HG03521 (cell line): ENCODE measurements around the gene SEMA3F.

Experiments used
- ATAC-seq: cut with Tn5 transposase; IDR thresholded peaks from one replicate; pipeline ENCODE4 v1.9.1; 2021; ENCODE audit warnings: mild to moderate bottlenecking, moderate library complexity; ENCODE audit not compliant: unreplicated experiment

The SEMA3F gene

DNA sequence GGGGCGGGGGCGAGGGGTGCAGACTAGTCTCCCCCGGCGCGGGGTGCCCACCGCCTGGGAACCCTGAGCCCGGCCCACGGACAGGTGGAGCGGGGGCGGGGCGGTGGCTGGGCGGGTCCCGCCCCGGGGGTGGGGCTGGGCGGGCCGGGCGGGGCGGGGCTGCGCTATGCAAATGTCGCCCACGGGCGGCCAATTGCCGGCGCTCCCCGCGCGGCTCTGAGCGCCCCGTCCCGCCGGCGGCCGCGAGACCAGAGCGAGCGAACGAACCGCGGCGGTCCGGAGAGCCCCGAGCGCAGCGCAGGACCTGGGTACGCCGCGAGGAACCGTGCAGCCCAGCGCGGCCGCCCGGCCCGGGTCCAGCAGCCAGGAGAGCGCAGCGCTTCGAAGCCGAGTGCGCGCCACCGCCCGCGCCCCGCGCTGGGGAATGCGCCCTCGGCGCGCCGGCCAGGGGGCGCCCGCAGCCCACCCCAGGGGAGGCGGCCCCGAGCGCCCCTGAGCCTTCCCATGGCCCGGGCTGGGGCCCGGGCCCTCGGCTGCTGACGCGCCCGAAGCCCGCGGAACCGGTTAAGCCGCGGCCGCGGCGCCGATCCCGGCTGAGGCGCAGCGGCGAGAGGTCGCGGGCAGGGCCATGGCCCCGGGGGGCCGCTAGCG is at the start of gene SEMA3F:
SEMA3F (plus strand) TSS at position 485 of the 651 bp plus-strand sequence. CDS start 4,299 bp downstream, outside the sequence.
- ATAC-seq: peak; percentile 75

GRCh38 chr3:50111757-50112156 is 43.4 kb upstream of the SEMA3F start:
- ATAC-seq: no peak

DNA sequence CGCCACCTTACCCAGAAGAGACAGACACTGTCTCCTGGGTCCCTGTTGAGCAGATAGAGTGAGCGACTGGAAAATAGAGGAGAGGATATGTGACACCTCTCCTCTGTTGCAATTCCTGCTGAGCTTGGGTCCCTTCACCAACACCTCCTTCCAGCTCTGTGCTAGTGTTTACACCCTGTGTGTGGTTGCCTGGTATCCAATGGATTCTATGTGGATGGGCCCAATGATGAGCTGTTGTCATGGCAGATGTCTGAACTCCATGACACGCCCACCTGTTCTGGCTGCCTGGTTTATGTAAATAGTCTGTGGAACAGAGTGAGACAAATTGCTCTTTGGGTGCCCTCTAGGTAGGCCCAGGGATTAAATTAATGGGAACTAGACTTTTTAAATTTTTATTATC is 42.7 kb upstream of the SEMA3F start:
- no peak for ATAC-seq

GRCh38 chr3:50117120-50117519 is 38.0 kb upstream of the SEMA3F start:
- ATAC-seq: no peak

GRCh38 chr3:50118237-50118636 is 36.9 kb upstream of the SEMA3F start:
- no peak for ATAC-seq

GRCh38 chr3:50119786-50120185 is 35.3 kb upstream of the SEMA3F start:
- ATAC-seq: no peak

- no peak for ATAC-seq
Measured at GRCh38 chr3:50120364-50121071, 34.6 kb upstream of the SEMA3F start.

GRCh38 chr3:50121072-50122032 is 33.8 kb upstream of the SEMA3F start:
- no peak for ATAC-seq

GRCh38 chr3:50122071-50122470 is 33.1 kb upstream of the SEMA3F start:
- ATAC-seq: no peak

GRCh38 chr3:50122661-50123391 is 32.3 kb upstream of the SEMA3F start:
- no peak for ATAC-seq

GRCh38 chr3:50123394-50124051 is 31.6 kb upstream of the SEMA3F start:
- ATAC-seq: no peak

GRCh38 chr3:50124052-50124799 is 30.9 kb upstream of the SEMA3F start:
- ATAC-seq: no peak

DNA sequence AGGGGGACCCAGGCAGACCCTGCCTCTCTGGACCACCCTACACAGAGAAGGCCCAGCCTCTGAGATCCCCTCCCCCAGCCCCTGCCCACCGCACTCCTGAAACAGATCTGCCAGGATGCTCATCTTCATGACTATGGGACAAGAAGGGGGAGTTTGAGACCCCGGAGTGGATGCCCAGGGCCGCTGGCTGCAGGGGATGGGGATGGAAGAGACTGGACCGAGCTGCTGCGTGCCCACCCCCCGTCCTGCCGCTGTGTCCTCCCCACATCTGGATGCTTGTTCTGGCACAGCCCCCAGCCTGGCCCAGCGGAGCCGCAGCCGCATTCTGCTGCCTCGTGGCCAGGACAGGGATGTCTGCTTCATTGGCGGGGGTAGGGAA is 30.3 kb upstream of the SEMA3F start:
- ATAC-seq: no peak

DNA sequence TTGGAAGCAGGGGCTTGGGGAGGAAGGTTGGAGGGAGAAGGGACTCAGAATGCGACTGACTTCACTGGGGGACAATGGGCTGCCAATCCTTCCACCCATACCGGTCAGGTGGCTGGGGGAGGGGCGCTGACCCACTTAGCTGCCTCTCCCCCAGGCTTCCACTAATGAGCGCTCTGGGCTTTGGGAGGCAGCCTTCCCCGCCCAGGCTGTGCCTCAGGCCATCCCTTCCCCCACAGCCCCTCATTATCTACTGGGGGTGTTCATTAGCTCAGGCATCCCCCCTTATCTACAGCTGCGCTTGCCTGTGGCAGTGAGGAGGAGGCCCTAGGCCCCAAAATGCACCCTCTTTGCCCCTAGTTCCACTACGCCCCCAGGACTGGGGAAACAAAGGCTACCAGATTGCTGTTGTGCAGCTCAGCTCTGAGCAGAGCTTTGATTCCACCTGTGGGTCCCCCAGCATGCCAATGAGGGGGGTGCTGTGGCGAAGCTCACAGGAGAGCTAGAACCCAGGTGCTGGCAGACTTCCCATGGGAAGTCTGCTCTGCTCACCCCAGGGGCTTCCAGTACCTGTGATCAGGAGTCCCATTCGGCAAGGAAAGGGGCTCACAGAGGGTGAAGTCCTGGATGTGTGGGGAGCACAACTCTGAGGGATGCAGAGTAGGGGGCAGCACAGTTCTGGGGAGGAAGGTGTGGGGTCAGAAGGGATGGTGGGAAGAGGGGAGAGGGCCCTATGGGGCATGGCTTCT is 29.4 kb upstream of the SEMA3F start:
- ATAC-seq: no peak

GRCh38 chr3:50126287-50127211 is 28.6 kb upstream of the SEMA3F start:
- ATAC-seq: no peak

GRCh38 chr3:50127251-50127691 is 27.9 kb upstream of the SEMA3F start:
- ATAC-seq: no peak

DNA sequence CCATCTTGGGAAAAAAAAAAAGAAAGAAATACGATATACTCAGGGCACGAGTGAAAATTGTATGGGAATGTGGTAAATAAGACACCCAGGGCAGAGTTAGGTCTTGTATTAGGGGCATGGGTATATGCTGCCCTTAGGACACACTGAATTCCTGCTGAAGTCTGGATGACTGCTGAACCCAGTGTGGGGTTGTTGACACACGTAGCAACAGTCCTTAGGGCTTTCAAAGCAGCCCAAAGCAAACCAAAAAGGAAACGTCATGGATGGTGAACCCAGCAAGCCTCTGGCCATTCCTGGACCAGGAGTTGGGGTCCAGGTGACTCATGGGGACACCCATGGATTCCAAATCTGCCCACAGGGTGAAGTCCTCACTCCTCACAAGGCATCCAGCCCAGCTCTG is 27.1 kb upstream of the SEMA3F start:
- no peak for ATAC-seq

GRCh38 chr3:50130436-50130835 is 24.7 kb upstream of the SEMA3F start:
- no peak for ATAC-seq
